IMR-90 (cell line): ENCODE results near the gene CCSER1. TPM values are rescaled to one million over a fixed set of nuclear protein-coding genes. Genes with fewer than 3 reads are reported as not detected.

ENCODE experiments used
- ATAC-seq: fragments of 200-7000 bp; cut with Tn5 transposase; 2 replicates; pipeline ENCODE4 v1.9.1; 2020; ENCODE audit warnings: low read depth, mild to moderate bottlenecking, moderate library complexity
- Bru-seq: library from RNA; stranded (reverse); fragments of 400-500 nt; gene quantifications from one replicate; lab custom pipeline; 2021; lab: Mats Ljungman, UMichigan
- BruChase-seq, 2 experiments: library from RNA; stranded (reverse); fragments of 400-500 nt; gene quantifications; one replicate each; lab custom pipeline; 2021; lab: Mats Ljungman, UMichigan
- BruUV-seq: library from RNA; stranded (reverse); fragments of 400-500 nt; replicated peaks from 2 replicates; lab custom pipeline; 2021; lab: Mats Ljungman, UMichigan
- CTCF ChIA-PET: fragments of 300-600 bp; formaldehyde crosslinking; extraction: SDS; loops from one replicate; lab custom pipeline; 2021; ENCODE audit warnings: antibody characterized with exemption; lab: Yijun Ruan, JAX
- POLR2A ChIA-PET: fragments of 300-600 bp; sonication (Branson Sonifier 250); formaldehyde crosslinking; loops from one replicate; lab custom pipeline; 2022; ENCODE audit warnings: antibody characterized with exemption; ENCODE audit not compliant: unreplicated experiment; lab: Charles Lee
- DNase-seq: peaks from one replicate; pipeline ENCODE4 v3.0.0; 2013
- H2AFZ ChIP-seq: replicated peaks from 2 replicates; pipeline ENCODE3; 2013; ENCODE audit warnings: low read length, mild to moderate bottlenecking; ENCODE audit not compliant: poor library complexity
- H2AK5ac ChIP-seq: 2 replicates; pipeline ENCODE4 v1.6.1; 2013; ENCODE audit warnings: low read depth, low read length, inconsistent platforms
- H2AK9ac ChIP-seq: replicated peaks from 2 replicates; pipeline ENCODE3; 2013; ENCODE audit warnings: mild to moderate bottlenecking, low read depth, low read length, moderate library complexity; ENCODE audit not compliant: poor library complexity
- H2BK120ac ChIP-seq: 2 replicates; pipeline ENCODE4 v1.6.1; 2013; ENCODE audit warnings: low read depth, low read length, inconsistent platforms
- H2BK15ac ChIP-seq: 3 replicates; pipeline ENCODE4 v1.6.1; 2013; ENCODE audit warnings: low read depth, low read length, inconsistent platforms
- H2BK20ac ChIP-seq: 2 replicates; pipeline ENCODE4 v1.6.1; 2013; ENCODE audit warnings: low read depth, mild to moderate bottlenecking, inconsistent platforms, low read length, moderate library complexity
- H2BK5ac ChIP-seq: 2 replicates; pipeline ENCODE4 v1.6.1; 2013; ENCODE audit warnings: mild to moderate bottlenecking, low read depth, low read length, inconsistent platforms; ENCODE audit not compliant: poor library complexity, severe bottlenecking
- H3K14ac ChIP-seq: replicated peaks from 2 replicates; pipeline ENCODE4 v1.6.1; 2013; ENCODE audit warnings: low read depth, low read length, inconsistent platforms
- H3K18ac ChIP-seq: 2 replicates; pipeline ENCODE4 v1.6.1; 2013; ENCODE audit warnings: low read depth, low read length, control low read depth
- H3K23ac ChIP-seq: 2 replicates; pipeline ENCODE4 v1.6.1; 2013; ENCODE audit warnings: low read depth, low read length, inconsistent platforms
- H3K27ac ChIP-seq: 2 replicates; pipeline ENCODE4 v1.5.1; 2013; ENCODE audit warnings: mild to moderate bottlenecking, control low read depth, low read length; ENCODE audit not compliant: insufficient read depth
- H3K27me3 ChIP-seq: 2 replicates; pipeline ENCODE4 v1.6.1; 2013; ENCODE audit warnings: low read length; ENCODE audit not compliant: control insufficient read depth, insufficient read depth
- H3K36me3 ChIP-seq: 2 replicates; pipeline ENCODE4 v1.6.1; 2013; ENCODE audit warnings: low read length, mixed read lengths; ENCODE audit not compliant: control insufficient read depth, insufficient read depth
- H3K4ac ChIP-seq: 2 replicates; pipeline ENCODE4 v1.6.1; 2013; ENCODE audit warnings: low read depth, low read length, inconsistent platforms
- H3K4me1 ChIP-seq: 2 replicates; pipeline ENCODE4 v1.6.1; 2013; ENCODE audit warnings: low read length, mixed read lengths; ENCODE audit not compliant: control insufficient read depth, insufficient read depth
- H3K4me2 ChIP-seq: 2 replicates; pipeline ENCODE4 v1.6.1; 2013; ENCODE audit warnings: low read depth, mild to moderate bottlenecking, control low read depth, low read length, moderate library complexity
- H3K4me3 ChIP-seq: 2 replicates; pipeline ENCODE4 v1.5.1; 2013; ENCODE audit warnings: low read depth, mild to moderate bottlenecking, control low read depth, low read length, moderate library complexity; ENCODE audit not compliant: insufficient read depth
- H3K56ac ChIP-seq: 2 replicates; pipeline ENCODE4 v1.6.1; 2013; ENCODE audit warnings: low read length, inconsistent platforms; ENCODE audit not compliant: insufficient read depth; ENCODE audit errors: extremely low read depth
- H3K79me1 ChIP-seq, 2 experiments: 2 replicates each; pipeline ENCODE4 v1.6.1; 2013; ENCODE audit warnings: low read length in 2 of 2, inconsistent platforms in 1 of 2, low read depth in 1 of 2
- H3K9ac ChIP-seq: 2 replicates; pipeline ENCODE4 v1.6.1; 2013; ENCODE audit warnings: low read depth, low read length, control low read depth
- H3K9me1 ChIP-seq: 2 replicates; pipeline ENCODE4 v1.6.1; 2013; ENCODE audit warnings: low read length, inconsistent platforms; ENCODE audit not compliant: insufficient read depth
- H3K9me3 ChIP-seq: 2 replicates; pipeline ENCODE4 v1.6.1; 2013; ENCODE audit warnings: low read length; ENCODE audit not compliant: control insufficient read depth, insufficient read depth
- H4K20me1 ChIP-seq: 2 replicates; pipeline ENCODE4 v1.6.1; 2013; ENCODE audit warnings: low read length, inconsistent platforms; ENCODE audit not compliant: insufficient read depth
- H4K5ac ChIP-seq: 2 replicates; pipeline ENCODE4 v1.6.1; 2013; ENCODE audit warnings: mild to moderate bottlenecking, low read depth, low read length, control low read depth
- H4K8ac ChIP-seq, 2 experiments: 2 replicates each; pipeline ENCODE4 v1.6.1; 2013; ENCODE audit warnings: low read depth in 2 of 2, low read length in 2 of 2, control low read depth in 1 of 2, inconsistent platforms in 1 of 2
- H4K91ac ChIP-seq: 2 replicates; pipeline ENCODE4 v1.6.1; 2013; ENCODE audit warnings: low read depth, low read length, inconsistent platforms; ENCODE audit not compliant: insufficient read depth
- BHLHE40 ChIP-seq: fragments of 150-350 bp; IDR thresholded peaks from 2 replicates; pipeline ENCODE4 v1.6.1; 2016; ENCODE audit warnings: mild to moderate bottlenecking, low read depth, low read length
- CEBPB ChIP-seq: IDR thresholded peaks from 2 replicates; pipeline ENCODE4 v1.6.1; 2012; ENCODE audit warnings: low read depth, low read length, improper control_type of control experiment
- CHD1 ChIP-seq: IDR thresholded peaks from 2 replicates; pipeline ENCODE4 v1.6.1; 2012; ENCODE audit warnings: low read depth, low read length, improper control_type of control experiment
- FOS ChIP-seq: fragments of 150-350 bp; IDR thresholded peaks from 2 replicates; pipeline ENCODE4 v1.6.1; 2016; ENCODE audit warnings: low read depth, low read length
- MAFK ChIP-seq: IDR thresholded peaks from 2 replicates; pipeline ENCODE4 v1.6.1; 2012; ENCODE audit warnings: low read depth, low read length, improper control_type of control experiment
- MAZ ChIP-seq: IDR thresholded peaks from 2 replicates; pipeline ENCODE4 v1.6.1; 2012; ENCODE audit warnings: low read depth, mild to moderate bottlenecking, low read length, improper control_type of control experiment, moderate library complexity, borderline replicate concordance
- MXI1 ChIP-seq: IDR thresholded peaks from 2 replicates; pipeline ENCODE4 v1.6.1; 2012; ENCODE audit warnings: low read depth, mild to moderate bottlenecking, low read length, moderate library complexity, borderline replicate concordance
- NFE2L2 ChIP-seq: fragments of 150-350 bp; IDR thresholded peaks from 2 replicates; pipeline ENCODE4 v1.6.1; 2016; ENCODE audit warnings: low read depth, mild to moderate bottlenecking, low read length
- POLR2A ChIP-seq: IDR thresholded peaks from 2 replicates; pipeline ENCODE4 v1.6.1; 2012; ENCODE audit warnings: mild to moderate bottlenecking, low read depth, low read length
- RAD21 ChIP-seq: IDR thresholded peaks from 2 replicates; pipeline ENCODE4 v1.6.1; 2012; ENCODE audit warnings: low read length, improper control_type of control experiment
- RCOR1 ChIP-seq: IDR thresholded peaks from 2 replicates; pipeline ENCODE4 v1.6.1; 2012; ENCODE audit warnings: mild to moderate bottlenecking, low read length, improper control_type of control experiment; ENCODE audit not compliant: insufficient replicate concordance
- RFX5 ChIP-seq: IDR thresholded peaks from 2 replicates; pipeline ENCODE4 v1.8.0; 2012; ENCODE audit warnings: low read depth, mild to moderate bottlenecking, low read length, moderate library complexity
- WGBS, 2 experiments: methylation state at CpG; one replicate each; pipeline versions ENCODE4 v1.1.5 to v1.1.7; 2013; ENCODE audit warnings: missing lambda C conversion rate in 2 of 2; ENCODE audit not compliant: insufficient read length in 1 of 2; ENCODE audit errors: extremely low coverage in 2 of 2; 5-methylcytosine and 5-hydroxymethylcytosine counted together
- dilution Hi-C: fragments of 300-500 bp; cut with HindIII; formaldehyde crosslinking; loops from one replicate; pipeline ENCODE4 v1.14.3; 2018; ENCODE audit warnings: low sequenced_read_pairs; ENCODE audit not compliant: unreplicated experiment
- in situ Hi-C: fragments of 300-500 bp; cut with MboI; formaldehyde crosslinking; loops from 3 replicates; pipeline ENCODE4 v1.14.3; 2019; ENCODE audit warnings: low sequenced_read_pairs, inconsistent platforms, mixed read lengths
- intact Hi-C: fragments of 100-400 bp; cut with micrococcal nuclease; formaldehyde crosslinking; loops from 2 replicates; pipeline ENCODE4 v1.10.0; 2022
- long read RNA-seq: library from polyadenylated mRNA; unstranded; transcript quantifications from one replicate; pipeline ENCODE4 v2.0.0, GENCODE V29; 2021; ENCODE audit not compliant: unreplicated experiment
- polyA plus RNA-seq, 3 experiments: library from polyadenylated mRNA; depleted of rRNA; stranded (reverse); fragments of >200 nt; gene quantifications; 2 replicates each; pipeline ENCODE4 v1.2.3, GENCODE V29; 2012; ENCODE audit warnings: low replicate concordance in 1 of 3
- total RNA-seq: library from RNA; depleted of rRNA; stranded (reverse); fragments of >200 nt; gene quantifications from 2 replicates; pipeline ENCODE4 v1.2.3, GENCODE V29; 2012; rRNA removed
- TF ChIP-seq, protein P1 (sequence below): fragments of 150-350 bp; IDR thresholded peaks from 2 replicates; pipeline ENCODE4 v1.6.1; 2017; ENCODE audit warnings: mild to moderate bottlenecking, antibody characterized with exemption, low read length, low read depth
- TF ChIP-seq, protein P2 (sequence below): conservative IDR thresholded peaks from 2 replicates; pipeline ENCODE4 v1.5.1; 2012; ENCODE audit warnings: mild to moderate bottlenecking, low read depth, low read length, improper control_type of control experiment
- TF ChIP-seq, protein P3 (sequence below): fragments of 150-350 bp; IDR thresholded peaks from 2 replicates; pipeline ENCODE4 v1.6.1; 2016; ENCODE audit warnings: low read depth, mild to moderate bottlenecking, low read length, moderate library complexity, borderline replicate concordance

The CCSER1 gene
- total RNA-seq: not detected in 2 replicates
- polyA plus RNA-seq (2012; rRNA removed): not detected in 2 replicates
- polyA plus RNA-seq (2012; cell fraction: cytosol; rRNA removed): not detected in 2 replicates
- not detected in 2 replicates for polyA plus RNA-seq (2012; cell fraction: nucleus; rRNA removed; ENCODE audit: low replicate concordance)
- percentile 7 among the genes with signal in this experiment for Bru-seq, nascent RNA
- BruChase-seq, experiment 1, labeled RNA remaining after a 6-hour chase: percentile 9 among the genes with signal in this experiment
- BruChase-seq, experiment 2, labeled RNA remaining after a 2-hour chase: percentile 6 among the genes with signal in this experiment
- long read RNA-seq: 0 reads

DNA sequence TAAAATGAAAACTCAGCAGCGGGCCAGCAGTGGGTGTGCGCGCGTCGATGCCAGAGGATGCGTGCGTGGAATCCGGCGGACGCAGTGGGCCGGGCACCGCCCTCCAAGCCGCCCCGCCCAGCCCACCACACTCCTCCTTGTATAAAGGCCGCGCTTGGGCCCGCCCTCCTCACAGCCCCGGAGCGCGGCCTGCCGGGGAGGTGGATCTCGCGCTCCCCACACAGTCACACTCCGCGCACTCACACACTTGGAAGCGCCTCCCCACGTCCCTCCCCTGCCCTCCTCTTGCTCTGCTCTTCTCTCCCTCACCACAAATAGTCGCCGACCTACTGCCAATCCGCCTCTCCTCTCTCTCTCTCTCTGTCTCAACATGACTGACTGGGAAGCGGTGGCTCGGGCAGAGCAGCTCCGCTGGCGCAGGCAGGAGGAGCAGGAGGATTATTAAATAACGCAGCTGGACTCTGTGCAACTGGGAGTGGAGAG lies at the start of gene CCSER1:
Gene CCSER1 (plus strand): TSS at position 172 of the 483 bp plus-strand sequence.
- peak within 1 kb of the TSS; percentile 72; the same call in 1 of the 2 replicates for H3K4me2 ChIP-seq
- H4K20me1 ChIP-seq: no peaks in the 10 kb centered on the region
- no peak within 1 kb of the TSS for H4K91ac ChIP-seq
- H4K8ac ChIP-seq: no peak within 1 kb of the TSS
- H3K18ac ChIP-seq: no peak within 1 kb of the TSS
- H3K27me3 ChIP-seq: peaks cover 8% of the 10 kb centered on the region; the same call in 1 of the 2 replicates
- peak within 1 kb of the TSS; percentile 24; the same call in 1 of the 2 replicates for H3K4me3 ChIP-seq
- no peak within 1 kb of the TSS for H3K27ac ChIP-seq
- no peak within 1 kb of the TSS for H2BK15ac ChIP-seq
- no TSS peak for BruUV-seq
- CTCF ChIA-PET: no interaction called here
- in situ Hi-C loops (no loop called here), dilution Hi-C loops (no loop called here), intact Hi-C loops (no loop called here)
- H3K9me3 ChIP-seq: no peaks in the 10 kb centered on the region
- no peak within 1 kb of the TSS for H2AK9ac ChIP-seq
- H3K4ac ChIP-seq: no peak within 1 kb of the TSS
- H2BK20ac ChIP-seq: no peak within 1 kb of the TSS
- POLR2A ChIA-PET: no interaction called here
- peak within 1 kb of the TSS; percentile 79 for H2AFZ ChIP-seq
- no peaks in the 10 kb centered on the region for H3K9me1 ChIP-seq
- DNase-seq (peak; percentile 1), ATAC-seq (peak; percentile 65)
- no peak within 1 kb of the TSS for H3K56ac ChIP-seq
- H3K4me1 ChIP-seq: no peaks in the 10 kb centered on the region
- no peak within 1 kb of the TSS for H3K14ac ChIP-seq
- H2AK5ac ChIP-seq: no peak within 1 kb of the TSS
- no peak within 1 kb of the TSS for H2BK120ac ChIP-seq
- no peak within 1 kb of the TSS for H2BK5ac ChIP-seq
- H3K23ac ChIP-seq: no peak within 1 kb of the TSS
- 0% methylated on average over 1 of the region's 35 CpGs; no CpG with 5 or more reads in 1 of the 2 experiments for WGBS, 2 experiments
- H3K36me3 ChIP-seq: no peaks in the 10 kb centered on the region
- H4K5ac ChIP-seq: no peak within 1 kb of the TSS
- no peak within 1 kb of the TSS for H3K9ac ChIP-seq
- no peaks in the 10 kb centered on the region for H3K79me1 ChIP-seq
- TF ChIP-seq MXI1: no peak
- no peak for TF ChIP-seq CEBPB
- no peak for TF ChIP-seq POLR2A
- no peak for TF ChIP-seq RCOR1
- TF ChIP-seq, protein P1, sequence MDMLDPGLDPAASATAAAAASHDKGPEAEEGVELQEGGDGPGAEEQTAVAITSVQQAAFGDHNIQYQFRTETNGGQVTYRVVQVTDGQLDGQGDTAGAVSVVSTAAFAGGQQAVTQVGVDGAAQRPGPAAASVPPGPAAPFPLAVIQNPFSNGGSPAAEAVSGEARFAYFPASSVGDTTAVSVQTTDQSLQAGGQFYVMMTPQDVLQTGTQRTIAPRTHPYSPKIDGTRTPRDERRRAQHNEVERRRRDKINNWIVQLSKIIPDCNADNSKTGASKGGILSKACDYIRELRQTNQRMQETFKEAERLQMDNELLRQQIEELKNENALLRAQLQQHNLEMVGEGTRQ: no peak
- TF ChIP-seq BHLHE40: no peak
- no peak for TF ChIP-seq RAD21
- no peak for TF ChIP-seq MAZ
- no peak for TF ChIP-seq FOS
- TF ChIP-seq NFE2L2: no peak
- TF ChIP-seq MAFK: no peak
- TF ChIP-seq, protein P2, sequence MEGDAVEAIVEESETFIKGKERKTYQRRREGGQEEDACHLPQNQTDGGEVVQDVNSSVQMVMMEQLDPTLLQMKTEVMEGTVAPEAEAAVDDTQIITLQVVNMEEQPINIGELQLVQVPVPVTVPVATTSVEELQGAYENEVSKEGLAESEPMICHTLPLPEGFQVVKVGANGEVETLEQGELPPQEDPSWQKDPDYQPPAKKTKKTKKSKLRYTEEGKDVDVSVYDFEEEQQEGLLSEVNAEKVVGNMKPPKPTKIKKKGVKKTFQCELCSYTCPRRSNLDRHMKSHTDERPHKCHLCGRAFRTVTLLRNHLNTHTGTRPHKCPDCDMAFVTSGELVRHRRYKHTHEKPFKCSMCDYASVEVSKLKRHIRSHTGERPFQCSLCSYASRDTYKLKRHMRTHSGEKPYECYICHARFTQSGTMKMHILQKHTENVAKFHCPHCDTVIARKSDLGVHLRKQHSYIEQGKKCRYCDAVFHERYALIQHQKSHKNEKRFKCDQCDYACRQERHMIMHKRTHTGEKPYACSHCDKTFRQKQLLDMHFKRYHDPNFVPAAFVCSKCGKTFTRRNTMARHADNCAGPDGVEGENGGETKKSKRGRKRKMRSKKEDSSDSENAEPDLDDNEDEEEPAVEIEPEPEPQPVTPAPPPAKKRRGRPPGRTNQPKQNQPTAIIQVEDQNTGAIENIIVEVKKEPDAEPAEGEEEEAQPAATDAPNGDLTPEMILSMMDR: no peak
- TF ChIP-seq, protein P3, sequence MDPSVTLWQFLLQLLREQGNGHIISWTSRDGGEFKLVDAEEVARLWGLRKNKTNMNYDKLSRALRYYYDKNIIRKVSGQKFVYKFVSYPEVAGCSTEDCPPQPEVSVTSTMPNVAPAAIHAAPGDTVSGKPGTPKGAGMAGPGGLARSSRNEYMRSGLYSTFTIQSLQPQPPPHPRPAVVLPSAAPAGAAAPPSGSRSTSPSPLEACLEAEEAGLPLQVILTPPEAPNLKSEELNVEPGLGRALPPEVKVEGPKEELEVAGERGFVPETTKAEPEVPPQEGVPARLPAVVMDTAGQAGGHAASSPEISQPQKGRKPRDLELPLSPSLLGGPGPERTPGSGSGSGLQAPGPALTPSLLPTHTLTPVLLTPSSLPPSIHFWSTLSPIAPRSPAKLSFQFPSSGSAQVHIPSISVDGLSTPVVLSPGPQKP: no peak
- no peak for TF ChIP-seq RFX5
- TF ChIP-seq CHD1: no peak
